HepG2 (cell line): ENCODE results near the gene NDUFS7. TPM values are rescaled to one million over a fixed set of nuclear protein-coding genes. Genes with fewer than 3 reads are reported as not detected.

ENCODE experiments used
- ATAC-seq: fragments of 200-7000 bp; cut with Tn5 transposase; 3 replicates; pipeline ENCODE4 v1.9.1; 2020; ENCODE audit warnings: mild to moderate bottlenecking, moderate library complexity
- BruUV-seq: library from RNA; stranded (reverse); fragments of 400-500 nt; replicated peaks from 2 replicates; lab custom pipeline; 2021; lab: Mats Ljungman, UMichigan
- CTCF ChIA-PET: fragments of 300-600 bp; formaldehyde crosslinking; extraction: SDS; loops from one replicate; lab custom pipeline; 2021; ENCODE audit warnings: low total read pairs, inconsistent platforms, low intra/inter-chr PET ratio; lab: Yijun Ruan, JAX
- POLR2A ChIA-PET: fragments of 350-600 bp; sonication (Branson Sonifier 250); formaldehyde crosslinking; loops from one replicate; lab custom pipeline; 2020; ENCODE audit warnings: antibody characterized with exemption, inconsistent platforms; lab: Yijun Ruan, JAX
- DNase-seq: peaks from one replicate; pipeline ENCODE4 v3.0.0-alpha.2; 2015; ENCODE audit warnings: low spot score
- FAIRE-seq: peaks from 3 replicates; lab custom pipeline; 2011; peaks lifted over from hg19 to GRCh38; lab: Jason Lieb, UNC
- H2AFZ ChIP-seq: one replicate; pipeline ENCODE4 v1.6.1; 2011; ENCODE audit warnings: low read length, inconsistent platforms
- H3K27ac ChIP-seq: fragments of 300-600 bp; 3 replicates; pipeline ENCODE4 v1.8.0; 2011; ENCODE audit warnings: mixed run types, mild to moderate bottlenecking, mixed read lengths, low read length, inconsistent platforms; ENCODE audit not compliant: insufficient read depth; ENCODE audit errors: extremely low read length
- H3K27me3 ChIP-seq, 2 experiments: fragments of 200-600 bp in 1 of 2; 2 replicates in 1 of 2; 3 replicates in 1 of 2; pipeline versions ENCODE4 v1.6.0 to v1.8.0; 2011; ENCODE audit warnings: low read length in 2 of 2, mild to moderate bottlenecking in 2 of 2, moderate library complexity in 2 of 2, inconsistent platforms in 1 of 2; ENCODE audit not compliant: insufficient read depth in 2 of 2, control insufficient read depth in 1 of 2
- H3K36me3 ChIP-seq, 2 experiments: fragments of 200-600 bp in 1 of 2; replicated peaks in 1 of 2; 2 replicates in 1 of 2; 3 replicates in 1 of 2; pipeline versions ENCODE4 v1.5.1 to v1.8.0; 2011; ENCODE audit warnings: low read length in 2 of 2, inconsistent platforms in 1 of 2; ENCODE audit not compliant: insufficient read depth in 2 of 2, control insufficient read depth in 1 of 2
- H3K4me1 ChIP-seq: 2 replicates; pipeline ENCODE4 v1.5.1; 2012; ENCODE audit warnings: low read length, inconsistent platforms; ENCODE audit not compliant: insufficient read depth
- H3K4me2 ChIP-seq: 2 replicates; pipeline ENCODE4 v1.6.0; 2011; ENCODE audit warnings: low read depth, low read length, inconsistent platforms
- H3K4me3 ChIP-seq, 3 experiments: fragments of 200-600 bp in 1 of 3; sonication (generic), shearing (Covaris generic) in 1 of 3; replicated peaks in 1 of 3; 2 replicates each; pipeline ENCODE4 v1.5.1; 2011 to 2016; ENCODE audit warnings: low read length in 3 of 3, inconsistent platforms in 2 of 3, low read depth in 2 of 3, mild to moderate bottlenecking in 2 of 3, control low read depth in 1 of 3, mixed read lengths in 1 of 3; ENCODE audit not compliant: insufficient read depth in 1 of 3
- H3K79me2 ChIP-seq: one replicate; pipeline ENCODE4 v1.6.1; 2011; ENCODE audit warnings: low read length, inconsistent platforms; ENCODE audit not compliant: insufficient read depth
- H3K9ac ChIP-seq: 2 replicates; pipeline ENCODE4 v1.6.0; 2011; ENCODE audit warnings: mild to moderate bottlenecking, low read depth, low read length, inconsistent platforms; ENCODE audit not compliant: insufficient read depth
- H3K9me3 ChIP-seq: 2 replicates; pipeline ENCODE4 v1.5.1; 2012; ENCODE audit warnings: mild to moderate bottlenecking, low read length
- H4K20me1 ChIP-seq: 2 replicates; pipeline ENCODE4 v1.6.0; 2011; ENCODE audit warnings: inconsistent platforms, mild to moderate bottlenecking, low read length, moderate library complexity; ENCODE audit not compliant: insufficient read depth
- DNMT1 ChIP-seq: sonication (generic); formaldehyde crosslinking; IDR thresholded peaks from 2 replicates; pipeline ENCODE4 v1.5.1; 2020; ENCODE audit warnings: mild to moderate bottlenecking, missing genetic modification reagents
- FIP1L1 ChIP-seq: fragments of 200-400 bp; formaldehyde crosslinking; IDR thresholded peaks from 2 replicates; pipeline ENCODE4 v1.6.1; 2018; ENCODE audit warnings: low read depth, mild to moderate bottlenecking, low read length, moderate library complexity, borderline replicate concordance; ENCODE audit not compliant: insufficient read depth
- HMG20B ChIP-seq: conservative IDR thresholded peaks from 2 replicates; pipeline ENCODE4 v1.6.1; 2016; ENCODE audit warnings: missing genetic modification reagents, missing compliant biosample characterization
- IKZF1 ChIP-seq: fragments of 450-650 bp; IDR thresholded peaks from 2 replicates; pipeline ENCODE4 v1.7.1; 2016
- KAT7 ChIP-seq: IDR thresholded peaks from 2 replicates; pipeline ENCODE4 v1.6.1; 2018; ENCODE audit warnings: borderline replicate concordance, missing compliant biosample characterization
- KAT8 ChIP-seq: IDR thresholded peaks from 2 replicates; pipeline ENCODE4 v1.6.1; 2016; ENCODE audit warnings: missing genetic modification reagents, missing compliant biosample characterization
- KLF11 ChIP-seq: IDR thresholded peaks from 2 replicates; pipeline ENCODE4 v1.6.1; 2016; ENCODE audit warnings: missing compliant biosample characterization
- MAFF ChIP-seq: IDR thresholded peaks from 2 replicates; pipeline ENCODE4 v1.6.1; 2011; ENCODE audit warnings: low read depth, low read length, improper control_type of control experiment
- MBNL3 ChIP-seq: fragments of 250-450 bp; sonication (Bioruptor Pico); conservative IDR thresholded peaks from 2 replicates; pipeline ENCODE4 v1.8.0; 2022; ENCODE audit warnings: mild to moderate bottlenecking, inconsistent platforms
- NR1H2 ChIP-seq: sonication (generic); formaldehyde crosslinking; IDR thresholded peaks from 2 replicates; pipeline ENCODE4 v1.8.1; 2022; ENCODE audit warnings: low read depth, missing genetic modification reagents, borderline replicate concordance
- REL ChIP-seq: sonication (generic); formaldehyde crosslinking; conservative IDR thresholded peaks from 2 replicates; pipeline ENCODE4 v1.8.0; 2022; ENCODE audit warnings: mild to moderate bottlenecking, missing genetic modification reagents, moderate library complexity
- TERF1 ChIP-seq: sonication (generic); formaldehyde crosslinking; IDR thresholded peaks from 2 replicates; pipeline ENCODE4 v1.8.0; 2022; ENCODE audit warnings: mild to moderate bottlenecking, missing genetic modification reagents, moderate library complexity
- ZC3H4 ChIP-seq: sonication (generic); formaldehyde crosslinking; IDR thresholded peaks from 2 replicates; pipeline ENCODE4 v1.4.0; 2020; ENCODE audit warnings: missing genetic modification reagents, borderline replicate concordance
- ZFP1 ChIP-seq: IDR thresholded peaks from 2 replicates; pipeline ENCODE4 v1.6.1; 2016
- ZMYM4 ChIP-seq: sonication (generic); formaldehyde crosslinking; IDR thresholded peaks from 2 replicates; pipeline ENCODE4 v1.8.1; 2023; ENCODE audit warnings: mild to moderate bottlenecking, missing genetic modification reagents
- ZNF101 ChIP-seq: sonication (generic); formaldehyde crosslinking; IDR thresholded peaks from 2 replicates; pipeline ENCODE4 v1.4.0; 2020; ENCODE audit warnings: mild to moderate bottlenecking, low read depth, missing genetic modification reagents, borderline replicate concordance
- ZNF281 ChIP-seq: sonication (generic); formaldehyde crosslinking; IDR thresholded peaks from 2 replicates; pipeline ENCODE4 v1.4.0; 2020; ENCODE audit warnings: missing genetic modification reagents, borderline replicate concordance
- ZNF33A ChIP-seq: sonication (generic); formaldehyde crosslinking; IDR thresholded peaks from 2 replicates; pipeline ENCODE4 v1.5.1; 2020; ENCODE audit warnings: missing genetic modification reagents, mild to moderate bottlenecking, moderate library complexity, borderline replicate concordance
- ZNF572 ChIP-seq: sonication (generic); formaldehyde crosslinking; IDR thresholded peaks from 2 replicates; pipeline ENCODE4 v1.5.1; 2020; ENCODE audit warnings: mild to moderate bottlenecking, missing genetic modification reagents
- ZNF703 ChIP-seq: sonication (generic); formaldehyde crosslinking; IDR thresholded peaks from 2 replicates; pipeline ENCODE4 v1.5.1; 2020; ENCODE audit warnings: missing genetic modification reagents, mild to moderate bottlenecking, moderate library complexity, borderline replicate concordance
- ZNF720 ChIP-seq: sonication (generic); formaldehyde crosslinking; IDR thresholded peaks from 2 replicates; pipeline ENCODE4 v1.4.0; 2020; ENCODE audit warnings: missing genetic modification reagents
- ZNF766 ChIP-seq: sonication (generic); formaldehyde crosslinking; IDR thresholded peaks from 2 replicates; pipeline ENCODE4 v1.5.0; 2020; ENCODE audit warnings: missing genetic modification reagents, borderline replicate concordance
- WGBS: methylation state at CpG from one replicate; pipeline ENCODE4 v1.1.6; 2017; ENCODE audit warnings: low lambda C conversion rate; 5-methylcytosine and 5-hydroxymethylcytosine counted together
- in situ Hi-C: cut with HindIII; loops from 2 replicates; pipeline ENCODE4 v1.10.0; 2017; ENCODE audit warnings: low pct_unique_long_range_greater_than_20kb; ENCODE audit not compliant: extremely low pct_ligation_motif_present
- intact Hi-C: fragments of 100-400 bp; cut with micrococcal nuclease; formaldehyde crosslinking; loops from one replicate; pipeline ENCODE4 v1.10.0; 2022; ENCODE audit not compliant: unreplicated experiment
- polyA plus RNA-seq, 8 experiments: library from polyadenylated mRNA; depleted of rRNA in 3 of 8; stranded (reverse) in 7 of 8; unstranded in 1 of 8; fragments of >200 nt; fragmentation: Illumina TruSeq in 4 of 8; extraction: Trizol in 4 of 8; gene quantifications; 2 replicates each; pipeline versions ENCODE4 v1.2.1 to v1.2.3, GENCODE V29; 2011 to 2016; ENCODE audit warnings: low read depth in 4 of 8, missing spikeins in 1 of 8, mixed read lengths in 1 of 8; ENCODE audit not compliant: insufficient read depth in 1 of 8
- total RNA-seq, 5 experiments: library from RNA; depleted of rRNA; stranded (reverse); fragments of >200 nt; fragmentation: Illumina TruSeq; extraction: Trizol; gene quantifications; 2 replicates each; pipeline ENCODE4 v1.2.3, GENCODE V29; 2016; ENCODE audit warnings: low read depth in 1 of 5

The NDUFS7 gene
- total and polyA plus RNA-seq, 2 of the 13 experiments (the other 11 are each of a cell fraction or from before 2014, with no cell fraction given), result 34.3 to 66.9 TPM

GRCh38 chr19:1384085-1384462 lies 367 bp downstream of the NDUFS7 start (continued):
- TF ChIP-seq MBNL3 (CRISPR knock-in tag) (no peak), MAFF (no peak), FIP1L1 (no peak), IKZF1 (no peak), TERF1 (no peak), ZNF766 (CRISPR knock-in tag) (no peak), HMG20B (no peak), ZNF703 (0 out of 2 replicates have a peak, but pooled peaks have one; percentile 64), ZNF572 (no peak), REL (CRISPR knock-in tag) (no peak), ZNF33A (CRISPR knock-in tag) (no peak), KAT7 (CRISPR knock-in tag) (no peak)

GRCh38 chr19:1384478-1385110 lies 887 bp downstream of the NDUFS7 start:
- Histone ChIP-seq H3K9ac (peak overlapping the region; percentile 86), H2AFZ (no peak overlapping the region), H3K4me3 (peak overlapping the region; percentile 73 to 95 (median 94)), H3K79me2 (peaks cover 13% of the 10 kb centered on the region), H3K4me1 (peaks cover 30% of the 10 kb centered on the region), H3K27me3 (no peaks in the 10 kb centered on the region; a peak in 1 of 5 replicates), H3K9me3 (no peaks in the 10 kb centered on the region), H4K20me1 (no peaks in the 10 kb centered on the region), H3K4me2 (peak overlapping the region; percentile 80), H3K27ac (peak overlapping the region; percentile 73), H3K36me3 (peaks cover 7 to 15% of the 10 kb centered on the region in 2 experiments; a peak in 4 of 5 replicates)
- ATAC-seq, result no peak
- WGBS, result 26% methylated on average over 17 of the region's 17 CpGs
- CTCF ChIA-PET, result no interaction called here
- in situ Hi-C loops, result no loop called here
- no TSS peak for BruUV-seq
- FAIRE-seq, result peak; percentile 57
- intact Hi-C loops, result no loop called here
- no peak for DNase-seq
- POLR2A ChIA-PET, result interaction anchor here (0.5 to 0.8 kb wide), 2 partner anchors 53 to 116 kb away, joined by 3 read pairs; partner anchors contain the start of gene CIRBP
- TF ChIP-seq ZMYM4 (no peak), ZNF101 (no peak), NR1H2 (CRISPR knock-in tag) (no peak), ZNF281 (no peak), DNMT1 (CRISPR knock-in tag) (no peak), KAT8 (CRISPR knock-in tag) (no peak), ZC3H4 (CRISPR knock-in tag) (no peak), ZFP1 (no peak), ZNF720 (no peak), KLF11 (no peak)
